Suprapubic skin (tissue), 4 donors: ENCODE measurements around the gene SPNS1. TPM values are rescaled to one million over a fixed set of nuclear protein-coding genes. Genes with fewer than 3 reads are reported as not detected.

Experiments
- DNase-seq, 2 donors: peaks; one replicate each; pipeline ENCODE4 v3.0.0-alpha.2; 2019; ENCODE audit warnings: low spot score in 2 of 2
- H3K27ac ChIP-seq: fragments of 200-600 bp; sonication (generic); one replicate; pipeline ENCODE4 v1.5.1; 2019
- H3K27me3 ChIP-seq: fragments of 200-600 bp; sonication (generic); one replicate; pipeline ENCODE4 v1.5.1; 2019
- H3K36me3 ChIP-seq: fragments of 200-600 bp; sonication (generic); one replicate; pipeline ENCODE4 v1.5.1; 2019
- H3K4me1 ChIP-seq: fragments of 200-600 bp; sonication (generic); one replicate; pipeline ENCODE4 v1.5.1; 2019
- H3K4me3 ChIP-seq: fragments of 200-600 bp; sonication (generic); one replicate; pipeline ENCODE4 v1.5.1; 2019; ENCODE audit warnings: mild to moderate bottlenecking
- H3K9me3 ChIP-seq: fragments of 200-600 bp; sonication (generic); one replicate; pipeline ENCODE4 v1.5.1; 2019
- CTCF ChIP-seq, 2 donors: fragments of 200-600 bp in 1 of 2; fragments of 450-650 bp in 1 of 2; sonication (generic) in 1 of 2; IDR thresholded peaks; one replicate each; pipeline ENCODE4 v1.5.1; 2016 to 2019; ENCODE audit warnings: antibody characterized with exemption in 2 of 2, mild to moderate bottlenecking in 1 of 2, moderate library complexity in 1 of 2
- EP300 ChIP-seq: sonication (generic); formaldehyde crosslinking; IDR thresholded peaks from one replicate; pipeline ENCODE4 v1.6.1; 2017; ENCODE audit warnings: antibody characterized with exemption
- POLR2A ChIP-seq, 2 donors: fragments of 450-650 bp; IDR thresholded peaks; one replicate each; pipeline ENCODE4 v1.6.1; 2017; ENCODE audit warnings: antibody characterized with exemption in 2 of 2, mild to moderate bottlenecking in 2 of 2, moderate library complexity in 2 of 2
- POLR2AphosphoS5 ChIP-seq, 3 donors: sonication (generic); formaldehyde crosslinking; IDR thresholded peaks; one replicate each; pipeline ENCODE4 v1.6.1; 2017; ENCODE audit warnings: antibody characterized with exemption in 3 of 3
- WGBS: methylation state at CpG from one replicate; pipeline ENCODE4 v1.1.5; 2018; 5-methylcytosine and 5-hydroxymethylcytosine counted together
- total RNA-seq, 4 donors: library from RNA; depleted of rRNA; stranded (reverse); fragments of >200 nt; gene quantifications; one replicate each; pipeline ENCODE4 v1.1.0, GENCODE V29; 2016

SPNS1 gene
- total RNA-seq, 4 donors from 2014 or later: 26.0 to 42.8 (median 32.7) TPM

DNA sequence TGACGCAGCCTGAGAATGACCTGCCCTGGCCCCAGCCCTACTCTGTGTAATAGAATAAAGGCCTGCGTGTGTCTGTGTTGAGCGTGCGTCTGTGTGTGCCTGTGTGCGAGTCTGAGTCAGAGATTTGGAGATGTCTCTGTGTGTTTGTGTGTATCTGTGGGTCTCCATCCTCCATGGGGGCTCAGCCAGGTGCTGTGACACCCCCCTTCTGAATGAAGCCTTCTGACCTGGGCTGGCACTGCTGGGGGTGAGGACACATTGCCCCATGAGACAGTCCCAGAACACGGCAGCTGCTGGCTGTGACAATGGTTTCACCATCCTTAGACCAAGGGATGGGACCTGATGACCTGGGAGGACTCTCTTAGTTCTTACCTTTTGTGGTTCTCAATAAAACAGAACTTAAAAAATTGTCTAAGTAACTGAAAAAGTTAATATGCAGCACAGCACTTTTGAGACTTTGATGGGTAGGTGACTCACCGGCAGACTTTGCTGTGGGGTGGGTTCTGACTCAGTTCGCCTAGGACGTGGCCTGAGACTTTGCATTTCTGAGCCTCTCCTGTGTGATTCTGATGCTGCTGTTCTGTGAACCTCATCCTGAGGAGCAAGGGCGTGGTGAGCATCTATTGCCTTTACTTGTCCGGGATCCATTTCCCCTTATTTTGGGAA is 15.9 kb downstream of the SPNS1 start:
- no peak for DNase-seq
- Histone ChIP-seq H3K36me3 (peaks cover 41% of the 10 kb centered on the region), H3K4me3 (no peak overlapping the region), H3K4me1 (no peaks in the 10 kb centered on the region), H3K9me3 (no peaks in the 10 kb centered on the region), H3K27ac (no peak overlapping the region), H3K27me3 (no peaks in the 10 kb centered on the region)
- TF ChIP-seq POLR2A (IDR thresholded peaks at IDR 0.05) (no peak), EP300 (no peak), POLR2AphosphoS5 (IDR thresholded peaks at IDR 0.05) (no peak), CTCF (IDR thresholded peaks at IDR 0.05) (no peak)
- 79% methylated on average over 11 of the region's 11 CpGs for WGBS

DNA sequence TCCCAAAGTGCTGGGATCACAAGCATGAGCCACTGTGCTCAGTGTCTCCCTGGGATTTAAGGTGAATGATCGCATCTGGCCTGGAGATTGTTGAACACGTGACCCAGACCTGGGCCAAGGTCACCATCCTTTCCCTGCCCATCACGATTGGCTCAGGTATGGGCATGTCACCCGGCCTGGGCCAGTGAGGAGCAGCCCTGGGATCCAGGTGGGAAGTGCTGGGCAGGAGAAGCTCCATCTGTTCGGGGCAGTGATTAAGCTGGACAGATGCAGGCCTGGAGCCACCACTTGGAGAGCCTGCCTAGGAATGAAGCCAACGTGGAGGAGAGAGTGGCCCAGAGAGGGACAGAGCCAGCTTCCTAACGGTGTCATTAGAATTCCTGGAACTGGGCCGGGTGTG is 17.1 kb downstream of the SPNS1 start:
- Histone ChIP-seq H3K9me3 (no peaks in the 10 kb centered on the region), H3K27ac (no peak overlapping the region), H3K4me3 (no peak overlapping the region), H3K36me3 (peaks cover 31% of the 10 kb centered on the region), H3K27me3 (no peaks in the 10 kb centered on the region), H3K4me1 (no peaks in the 10 kb centered on the region)
- 54% methylated on average over 5 of the region's 8 CpGs for WGBS
- TF ChIP-seq POLR2AphosphoS5 (IDR thresholded peaks at IDR 0.05) (no peak), EP300 (no peak), POLR2A (IDR thresholded peaks at IDR 0.05) (no peak), CTCF (IDR thresholded peaks at IDR 0.05) (no peak)
- no peak for DNase-seq

GRCh38 chr16:28992496-28992895 is 17.9 kb downstream of the SPNS1 start:
- no peaks in the 10 kb centered on the region for H3K4me1 ChIP-seq
- no peaks in the 10 kb centered on the region for H3K27me3 ChIP-seq
- 91% methylated on average over 9 of the region's 10 CpGs for WGBS
- no peak overlapping the region for H3K4me3 ChIP-seq
- H3K9me3 ChIP-seq: no peaks in the 10 kb centered on the region
- no peak for DNase-seq
- no peak overlapping the region for H3K27ac ChIP-seq
- H3K36me3 ChIP-seq: peaks cover 23% of the 10 kb centered on the region
- TF ChIP-seq EP300 (no peak), POLR2AphosphoS5 (IDR thresholded peaks at IDR 0.05) (no peak), POLR2A (IDR thresholded peaks at IDR 0.05) (no peak), CTCF (IDR thresholded peaks at IDR 0.05) (no peak)

DNA sequence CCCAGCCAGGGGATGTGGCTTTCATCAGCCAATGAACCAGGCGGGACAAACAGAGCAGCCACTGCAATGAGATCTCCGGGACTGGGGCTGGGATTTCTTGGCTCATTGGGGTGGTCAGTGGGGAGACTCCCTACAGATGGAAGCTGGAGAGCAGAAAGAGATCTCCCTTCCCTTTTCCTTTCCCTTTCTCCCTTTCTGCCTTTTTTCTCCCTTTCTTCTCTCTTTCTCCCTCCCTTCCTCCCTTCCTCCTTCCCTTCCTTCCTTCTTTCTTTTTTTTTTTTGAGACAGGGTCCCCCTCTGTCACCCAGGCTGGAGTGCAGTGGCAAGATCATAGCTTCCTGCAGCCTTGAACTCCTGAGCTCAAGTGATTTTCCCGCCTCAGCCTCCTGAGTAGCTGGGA is 24.3 kb downstream of the SPNS1 start:
- TF ChIP-seq POLR2A (IDR thresholded peaks at IDR 0.05): no peak
- TF ChIP-seq POLR2AphosphoS5 (IDR thresholded peaks at IDR 0.05): no peak
- no peak for TF ChIP-seq CTCF (IDR thresholded peaks at IDR 0.05)
- no peak for TF ChIP-seq EP300
- no peaks in the 10 kb centered on the region for H3K9me3 ChIP-seq
- H3K36me3 ChIP-seq: no peaks in the 10 kb centered on the region
- WGBS: 75% methylated on average over 3 of the region's 3 CpGs
- no peak overlapping the region for H3K4me3 ChIP-seq
- H3K4me1 ChIP-seq: no peaks in the 10 kb centered on the region
- DNase-seq: no peak
- no peak overlapping the region for H3K27ac ChIP-seq
- H3K27me3 ChIP-seq: no peaks in the 10 kb centered on the region

- no peaks in the 10 kb centered on the region for H3K27me3 ChIP-seq
- WGBS: 58% methylated on average over 4 of the region's 4 CpGs
- H3K36me3 ChIP-seq: no peaks in the 10 kb centered on the region
- H3K27ac ChIP-seq: no peak overlapping the region
- no peak for DNase-seq
- TF ChIP-seq EP300 (no peak), POLR2A (IDR thresholded peaks at IDR 0.05) (no peak), CTCF (IDR thresholded peaks at IDR 0.05) (no peak), POLR2AphosphoS5 (IDR thresholded peaks at IDR 0.05) (no peak)
- no peak overlapping the region for H3K4me3 ChIP-seq
- H3K4me1 ChIP-seq: no peaks in the 10 kb centered on the region
- no peaks in the 10 kb centered on the region for H3K9me3 ChIP-seq
Measured at GRCh38 chr16:28999577-28999976, 25.0 kb downstream of the SPNS1 start.
